GM12864 (cell line): ENCODE data around the gene TH.

Experiments used
- DNase-seq: peaks from one replicate; pipeline ENCODE4 v3.0.0-alpha.2; 2011; ENCODE audit warnings: low read depth
- H3K4me3 ChIP-seq: 2 replicates; pipeline ENCODE4 v1.5.1; 2011; ENCODE audit warnings: mild to moderate bottlenecking, low read depth, low read length, control low read depth
- CTCF ChIP-seq: IDR thresholded peaks from 2 replicates; pipeline ENCODE4 v1.5.1; 2011; ENCODE audit warnings: low read depth, mild to moderate bottlenecking, moderate library complexity, low read length, control low read depth, inconsistent platforms; ENCODE audit errors: missing control alignments

TH gene

GRCh38 chr11:2163428-2163978 is 8.1 kb downstream of the TH start:
- no peak for TF ChIP-seq CTCF
- no peak for DNase-seq
- no peak overlapping the region for H3K4me3 ChIP-seq

- no peak for DNase-seq
- no peak within 1 kb of the TSS for H3K4me3 ChIP-seq
- no peak for TF ChIP-seq CTCF
Measured at GRCh38 chr11:2160736-2161259, 10.8 kb downstream of the TH start, which contains the start of gene INS. TSS of gene INS (minus strand) at chr11:2161209. CDS start at chr11:2160971, 238 bp downstream.

- no peak for TF ChIP-seq CTCF
- DNase-seq: no peak
- no peak overlapping the region for H3K4me3 ChIP-seq
Measured at GRCh38 chr11:2159536-2160413, 11.8 kb downstream of the TH start.

GRCh38 chr11:2158966-2159365 is 12.6 kb downstream of the TH start:
- TF ChIP-seq CTCF: no peak
- no peak for DNase-seq
- H3K4me3 ChIP-seq: no peak overlapping the region

GRCh38 chr11:2158296-2158737 is 13.3 kb downstream of the TH start:
- no peak for TF ChIP-seq CTCF
- no peak overlapping the region for H3K4me3 ChIP-seq
- DNase-seq: no peak

- DNase-seq: no peak
- TF ChIP-seq CTCF: no peak
- H3K4me3 ChIP-seq: no peak overlapping the region
Measured at GRCh38 chr11:2157294-2158040, 14.1 kb downstream of the TH start.
